ENCODE measurements around the gene ACSM3. TPM values are rescaled to one million over a fixed set of nuclear protein-coding genes. Genes with fewer than 3 reads are reported as not detected.
A peak's percentile ranks its signal among the peaks of the same experiment; 100 is the strongest.
"Not testable (repeated sequence)": the region's sequence is repeated elsewhere in the genome, so short reads cannot be mapped to it uniquely, and the experiment has no call there.

Gene ACSM3
- polyA plus RNA-seq (2011; rRNA removed), result 15.7 and 17.8 TPM in 2 replicates
- 3.2 and 3.8 TPM in 2 replicates for polyA plus RNA-seq (2012; cell fraction: cytosol; rRNA removed)
- polyA plus RNA-seq (2012; cell fraction: nucleus; rRNA removed), result 1.6 and 2.4 TPM in 2 replicates
- 2.9 to 3.3 TPM (median 3.1 TPM) in 3 replicates for polyA plus RNA-seq (2017; fragmentation: RNase III; extraction: RNeasy Plus Mini Kit Qiagen cat#74134 plus additional on column Dnase treatment)
- 5.6 and 6.0 TPM in 2 replicates for polyA minus RNA-seq (2011; rRNA and poly(A)+ RNA removed)

DNA sequence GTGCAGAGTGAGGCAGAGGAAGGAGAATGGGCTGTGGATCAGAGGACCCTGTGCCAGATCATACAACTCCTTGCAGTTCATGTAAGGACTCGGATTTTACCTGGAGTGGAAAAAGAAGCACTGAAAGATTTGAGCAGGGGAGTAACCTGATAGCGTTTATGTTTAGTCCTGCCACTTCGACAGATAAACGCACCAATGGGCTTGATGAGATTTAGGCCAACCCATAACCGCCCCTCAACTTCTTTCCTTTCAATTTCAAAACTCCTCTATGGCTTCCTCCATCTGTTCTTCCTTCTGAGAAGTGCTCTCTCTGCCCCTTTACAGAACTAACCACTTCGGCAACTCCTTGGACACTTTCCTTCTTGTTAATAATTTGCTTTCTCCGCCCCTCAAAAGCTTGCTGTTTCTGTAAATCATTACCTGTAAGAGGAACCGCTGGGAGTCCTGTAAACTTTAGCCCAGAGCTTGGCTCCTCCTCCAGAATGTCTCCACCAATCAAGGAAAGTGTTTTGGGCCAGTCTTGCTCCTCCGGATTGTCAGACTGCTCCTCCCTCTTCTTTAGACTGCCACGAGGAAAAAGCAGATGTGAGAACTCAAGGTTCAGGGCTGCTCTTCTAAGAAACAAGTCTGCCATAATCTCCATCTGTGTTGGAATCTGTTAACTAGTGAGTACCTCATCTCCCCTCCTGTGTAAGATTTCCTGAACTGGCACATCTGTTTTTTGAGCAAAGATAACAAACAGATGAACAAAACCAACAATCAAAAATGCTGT is at the start of gene ACSM3:
Gene ACSM3, plus strand, starts transcription at position 554 of the 772 bp plus-strand sequence. CDS start 6,021 bp downstream, outside the sequence.
- ATAC-seq, result peak; percentile 100
- peak; percentile 95 for FAIRE-seq

DNA sequence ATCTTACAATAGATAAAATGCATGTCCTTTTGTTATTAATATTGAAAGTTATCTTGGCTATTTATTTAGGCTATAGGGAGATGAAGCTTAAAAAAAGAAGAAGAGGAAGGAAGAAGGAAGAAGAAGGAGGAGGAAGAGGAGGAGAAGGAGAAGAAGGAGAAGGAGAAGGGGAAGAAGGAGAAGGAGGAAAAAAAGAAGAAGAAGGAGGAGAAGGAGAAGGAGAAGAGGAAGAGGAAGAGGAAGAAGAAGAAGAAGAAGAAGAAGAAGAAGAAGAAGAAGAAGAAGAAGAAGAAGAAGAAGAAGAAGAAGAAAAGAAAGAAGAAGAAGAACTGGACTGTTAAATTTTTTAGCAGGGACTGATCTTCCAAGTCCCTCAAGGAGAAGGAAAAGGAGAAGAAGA is 46.1 kb upstream of the ACSM3 start:
- FAIRE-seq; H3K4me2 ChIP-seq; H3K4me3 ChIP-seq; H3K9me3 ChIP-seq; DNase-seq (ENCODE audit: low read depth in 1 of 2, low spot score in 1 of 2); ATAC-seq; CTCF ChIA-PET; POLR2A ChIA-PET; H3K27ac ChIP-seq; H3K4me1 ChIP-seq: not testable (repeated sequence)

More for the DNA sequence above, at the start of gene ACSM3:
- ChIA-PET POLR2A (interaction anchor here (1.0 to 1.4 kb wide), 2 partner anchors 22 to 43 kb away, joined by 3 to 6 read pairs; partner anchors contain the start of genes ERI2, REXO5 and THUMPD1), CTCF (no interaction called here)
- peak; percentile 85 to 92 for DNase-seq (ENCODE audit: low read depth in 1 of 2, low spot score in 1 of 2)
- H3K9me3 ChIP-seq, result peaks cover 11% of the 10 kb centered on the region
- peak within 1 kb of the TSS; percentile 34 for H3K4me3 ChIP-seq
- peaks cover 20% of the 10 kb centered on the region; the same call in 2 of the 3 replicates for H3K4me1 ChIP-seq
- peak within 1 kb of the TSS; percentile 49 to 71 for H3K27ac ChIP-seq
- TF ChIP-seq NFE2L2 (conservative IDR thresholded peaks at IDR 0.05; ENCODE audit: low read length), result no peak
- TF ChIP-seq, protein P1, sequence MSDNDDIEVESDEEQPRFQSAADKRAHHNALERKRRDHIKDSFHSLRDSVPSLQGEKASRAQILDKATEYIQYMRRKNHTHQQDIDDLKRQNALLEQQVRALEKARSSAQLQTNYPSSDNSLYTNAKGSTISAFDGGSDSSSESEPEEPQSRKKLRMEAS (IDR thresholded peaks at IDR 0.05), result peak; percentile 68
- H3K4me2 ChIP-seq, result peak within 1 kb of the TSS; percentile 84
- 2% methylated on average over 10 of the region's 10 CpGs for WGBS (ENCODE audit: missing lambda C conversion rate)

DNA sequence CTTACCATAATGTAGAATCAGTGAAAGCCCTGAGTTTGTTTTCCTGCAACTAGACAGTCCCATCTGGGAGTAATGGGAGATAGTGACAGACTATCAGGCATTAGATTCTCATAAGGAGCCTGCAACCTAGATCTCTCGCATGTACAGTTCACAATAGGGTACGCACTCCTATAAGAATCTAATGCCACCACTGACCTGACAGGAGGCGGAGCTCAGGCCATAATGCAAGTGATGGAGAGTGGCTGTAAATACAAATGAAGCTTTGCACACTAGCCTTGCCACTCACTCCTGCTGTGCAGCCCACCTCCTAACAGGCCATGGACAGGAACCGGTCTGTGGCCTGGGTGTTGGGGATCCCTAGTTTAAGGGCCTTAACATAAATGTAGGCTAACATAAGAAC is 43.6 kb upstream of the ACSM3 start:
- ChIA-PET CTCF (no interaction called here), POLR2A (no interaction called here)
- Histone ChIP-seq H3K27ac (no peak overlapping the region), H3K4me2 (no peak overlapping the region), H3K4me3 (no peak overlapping the region), H3K4me1 (no peaks in the 10 kb centered on the region), H3K9me3 (no peaks in the 10 kb centered on the region)
- TF ChIP-seq ZC3H11A (IDR thresholded peaks at IDR 0.05) (no peak), CHD4 (IDR thresholded peaks at IDR 0.05; ENCODE audit: borderline replicate concordance) (no peak), RARB (CRISPR knock-in tag; IDR thresholded peaks at IDR 0.05) (no peak), NPAS2 (CRISPR knock-in tag; IDR thresholded peaks at IDR 0.05; ENCODE audit: borderline replicate concordance) (no peak), CBX2 (IDR thresholded peaks at IDR 0.05; ENCODE audit: borderline replicate concordance, low read depth) (no peak), NR3C1 (IDR thresholded peaks at IDR 0.05) (no peak), KDM5A (IDR thresholded peaks at IDR 0.05) (no peak), ZSCAN20 (CRISPR knock-in tag; IDR thresholded peaks at IDR 0.05) (no peak), GATA3 (IDR thresholded peaks at IDR 0.05; ENCODE audit: borderline replicate concordance) (no peak), NFE2L2 (conservative IDR thresholded peaks at IDR 0.05; ENCODE audit: low read length) (no peak), ELK1 (IDR thresholded peaks at IDR 0.05; ENCODE audit: low read depth, low read length) (no peak), EP300 (IDR thresholded peaks at IDR 0.05) (no peak), PHF8 (IDR thresholded peaks at IDR 0.05; ENCODE audit: borderline replicate concordance, low read depth) (no peak), FOXS1 (CRISPR knock-in tag; IDR thresholded peaks at IDR 0.05) (no peak)
- TF ChIP-seq, protein P2, sequence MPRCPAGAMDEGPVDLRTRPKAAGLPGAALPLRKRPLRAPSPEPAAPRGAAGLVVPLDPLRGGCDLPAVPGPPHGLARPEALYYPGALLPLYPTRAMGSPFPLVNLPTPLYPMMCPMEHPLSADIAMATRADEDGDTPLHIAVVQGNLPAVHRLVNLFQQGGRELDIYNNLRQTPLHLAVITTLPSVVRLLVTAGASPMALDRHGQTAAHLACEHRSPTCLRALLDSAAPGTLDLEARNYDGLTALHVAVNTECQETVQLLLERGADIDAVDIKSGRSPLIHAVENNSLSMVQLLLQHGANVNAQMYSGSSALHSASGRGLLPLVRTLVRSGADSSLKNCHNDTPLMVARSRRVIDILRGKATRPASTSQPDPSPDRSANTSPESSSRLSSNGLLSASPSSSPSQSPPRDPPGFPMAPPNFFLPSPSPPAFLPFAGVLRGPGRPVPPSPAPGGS (IDR thresholded peaks at IDR 0.05), result no peak
- FAIRE-seq (no peak), ATAC-seq (no peak), DNase-seq (ENCODE audit: low read depth in 1 of 2, low spot score in 1 of 2) (no peak)
- 71% methylated on average over 4 of the region's 4 CpGs for WGBS (ENCODE audit: missing lambda C conversion rate)

DNA sequence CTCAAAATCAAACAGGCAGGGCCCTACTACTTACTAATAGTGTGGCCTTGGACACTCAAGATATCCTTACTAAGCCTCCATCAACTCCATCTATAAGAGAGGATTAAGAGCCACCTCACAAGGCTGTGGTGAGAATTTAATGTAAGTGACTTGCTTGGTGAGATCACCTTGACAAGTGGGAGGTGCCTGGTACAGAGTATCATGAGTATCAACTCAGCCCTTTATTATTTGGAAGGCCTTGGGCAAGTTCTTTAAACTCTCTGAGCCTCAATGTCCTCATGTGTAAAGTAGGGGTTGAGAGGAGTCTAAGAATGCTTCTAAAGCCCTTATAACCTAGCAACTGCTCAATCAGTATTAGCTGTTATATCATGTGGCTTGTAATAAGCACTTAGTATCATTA is 37.2 kb upstream of the ACSM3 start:
- ChIA-PET CTCF (no interaction called here), POLR2A (no interaction called here)
- ATAC-seq (no peak), FAIRE-seq (no peak), DNase-seq (ENCODE audit: low read depth in 1 of 2, low spot score in 1 of 2) (no peak)
- H3K27ac ChIP-seq, result no peak overlapping the region
- H3K9me3 ChIP-seq, result no peaks in the 10 kb centered on the region
- TF ChIP-seq FOXS1 (CRISPR knock-in tag; IDR thresholded peaks at IDR 0.05) (no peak), CBX2 (IDR thresholded peaks at IDR 0.05; ENCODE audit: borderline replicate concordance, low read depth) (no peak), PHF8 (IDR thresholded peaks at IDR 0.05; ENCODE audit: borderline replicate concordance, low read depth) (no peak), HOXA7 (CRISPR knock-in tag; IDR thresholded peaks at IDR 0.05) (no peak), TFCP2L1 (CRISPR knock-in tag; IDR thresholded peaks at IDR 0.05) (no peak), EHMT2 (IDR thresholded peaks at IDR 0.05; ENCODE audit: low read depth) (no peak), MYC (IDR thresholded peaks at IDR 0.05; ENCODE audit: borderline replicate concordance, low read length) (no peak), FOSB (CRISPR knock-in tag; IDR thresholded peaks at IDR 0.05) (no peak), MAZ (IDR thresholded peaks at IDR 0.05; ENCODE audit: borderline replicate concordance, low read depth, low read length) (no peak), NFE2L2 (conservative IDR thresholded peaks at IDR 0.05; ENCODE audit: low read length) (no peak), ZNF302 (CRISPR knock-in tag; IDR thresholded peaks at IDR 0.05) (no peak), SREBF2 (IDR thresholded peaks at IDR 0.05) (no peak), ZSCAN20 (CRISPR knock-in tag; IDR thresholded peaks at IDR 0.05) (no peak), FOSL2 (IDR thresholded peaks at IDR 0.05) (no peak), FOSL2 (CRISPR knock-in tag; IDR thresholded peaks at IDR 0.05) (no peak), HEYL (CRISPR knock-in tag; IDR thresholded peaks at IDR 0.05) (no peak)
- no peaks in the 10 kb centered on the region for H3K4me1 ChIP-seq
- H3K4me2 ChIP-seq, result no peak overlapping the region
- H3K4me3 ChIP-seq, result no peak overlapping the region

All from A549 (cell line).